Measurements from ENCODE around the gene RASAL3.

Gene RASAL3

GRCh38 chr19:15432629-15433518 lies 31.5 kb downstream of the RASAL3 start:
- DNase-seq = peak; percentile 63 to 79

- DNase-seq = no peak
Measured at GRCh38 chr19:15432018-15432494, 32.3 kb downstream of the RASAL3 start.

- DNase-seq = no peak
Measured at GRCh38 chr19:15431396-15432017, 32.8 kb downstream of the RASAL3 start.

GRCh38 chr19:15430526-15431120 lies 33.7 kb downstream of the RASAL3 start:
- no peak for DNase-seq

GRCh38 chr19:15429825-15430467 lies 34.4 kb downstream of the RASAL3 start:
- no peak for DNase-seq

- DNase-seq = no peak
Measured at GRCh38 chr19:15428956-15429824, 35.2 kb downstream of the RASAL3 start.

- no peak for DNase-seq
Measured at GRCh38 chr19:15427991-15428471, 36.3 kb downstream of the RASAL3 start.

- no peak for DNase-seq
Measured at GRCh38 chr19:15427350-15427700, 37.0 kb downstream of the RASAL3 start.

GRCh38 chr19:15426485-15427349 lies 37.6 kb downstream of the RASAL3 start:
- DNase-seq = peak in 1 of 2 experiments; percentile 14

- DNase-seq = no peak
Measured at GRCh38 chr19:15425321-15425950, 38.9 kb downstream of the RASAL3 start.

GRCh38 chr19:15424692-15425272 lies 39.6 kb downstream of the RASAL3 start:
- DNase-seq = no peak

- no peak for DNase-seq
Measured at GRCh38 chr19:15424121-15424520, 40.2 kb downstream of the RASAL3 start.

GRCh38 chr19:15423130-15423529 lies 41.2 kb downstream of the RASAL3 start:
- no peak for DNase-seq

- DNase-seq = no peak
Measured at GRCh38 chr19:15422296-15423075, 41.9 kb downstream of the RASAL3 start.

GRCh38 chr19:15421721-15422260 lies 42.6 kb downstream of the RASAL3 start:
- DNase-seq = no peak

GRCh38 chr19:15421136-15421695 lies 43.1 kb downstream of the RASAL3 start:
- no peak for DNase-seq

- no peak for DNase-seq
Measured at GRCh38 chr19:15419413-15420025, 44.8 kb downstream of the RASAL3 start.
